Coronary artery (tissue), 2 donors: ENCODE data around the gene GPD1L.

Experiments used
- DNase-seq: peaks from one replicate; pipeline ENCODE4 v3.0.0-alpha.2; 2017; ENCODE audit warnings: low spot score
- H3K27ac ChIP-seq, 2 donors: fragments of 200-600 bp; sonication (generic); one replicate each; pipeline ENCODE4 v1.5.1; 2016 to 2019
- H3K4me3 ChIP-seq: fragments of 200-600 bp; sonication (generic); 2 replicates; pipeline ENCODE4 v1.5.1; 2016; ENCODE audit warnings: mild to moderate bottlenecking, moderate library complexity
- TF ChIP-seq, protein P1 (sequence below): fragments of 200-600 bp; sonication (generic); IDR thresholded peaks from one replicate; pipeline ENCODE4 v1.5.1; 2019; ENCODE audit warnings: antibody characterized with exemption

The GPD1L gene

GRCh38 chr3:32125012-32125411 lies 18.6 kb downstream of the GPD1L start:
- no peak overlapping the region for H3K27ac ChIP-seq
- TF ChIP-seq, protein P1, sequence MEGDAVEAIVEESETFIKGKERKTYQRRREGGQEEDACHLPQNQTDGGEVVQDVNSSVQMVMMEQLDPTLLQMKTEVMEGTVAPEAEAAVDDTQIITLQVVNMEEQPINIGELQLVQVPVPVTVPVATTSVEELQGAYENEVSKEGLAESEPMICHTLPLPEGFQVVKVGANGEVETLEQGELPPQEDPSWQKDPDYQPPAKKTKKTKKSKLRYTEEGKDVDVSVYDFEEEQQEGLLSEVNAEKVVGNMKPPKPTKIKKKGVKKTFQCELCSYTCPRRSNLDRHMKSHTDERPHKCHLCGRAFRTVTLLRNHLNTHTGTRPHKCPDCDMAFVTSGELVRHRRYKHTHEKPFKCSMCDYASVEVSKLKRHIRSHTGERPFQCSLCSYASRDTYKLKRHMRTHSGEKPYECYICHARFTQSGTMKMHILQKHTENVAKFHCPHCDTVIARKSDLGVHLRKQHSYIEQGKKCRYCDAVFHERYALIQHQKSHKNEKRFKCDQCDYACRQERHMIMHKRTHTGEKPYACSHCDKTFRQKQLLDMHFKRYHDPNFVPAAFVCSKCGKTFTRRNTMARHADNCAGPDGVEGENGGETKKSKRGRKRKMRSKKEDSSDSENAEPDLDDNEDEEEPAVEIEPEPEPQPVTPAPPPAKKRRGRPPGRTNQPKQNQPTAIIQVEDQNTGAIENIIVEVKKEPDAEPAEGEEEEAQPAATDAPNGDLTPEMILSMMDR = no peak
- no peak for DNase-seq
- no peak overlapping the region for H3K4me3 ChIP-seq

DNA sequence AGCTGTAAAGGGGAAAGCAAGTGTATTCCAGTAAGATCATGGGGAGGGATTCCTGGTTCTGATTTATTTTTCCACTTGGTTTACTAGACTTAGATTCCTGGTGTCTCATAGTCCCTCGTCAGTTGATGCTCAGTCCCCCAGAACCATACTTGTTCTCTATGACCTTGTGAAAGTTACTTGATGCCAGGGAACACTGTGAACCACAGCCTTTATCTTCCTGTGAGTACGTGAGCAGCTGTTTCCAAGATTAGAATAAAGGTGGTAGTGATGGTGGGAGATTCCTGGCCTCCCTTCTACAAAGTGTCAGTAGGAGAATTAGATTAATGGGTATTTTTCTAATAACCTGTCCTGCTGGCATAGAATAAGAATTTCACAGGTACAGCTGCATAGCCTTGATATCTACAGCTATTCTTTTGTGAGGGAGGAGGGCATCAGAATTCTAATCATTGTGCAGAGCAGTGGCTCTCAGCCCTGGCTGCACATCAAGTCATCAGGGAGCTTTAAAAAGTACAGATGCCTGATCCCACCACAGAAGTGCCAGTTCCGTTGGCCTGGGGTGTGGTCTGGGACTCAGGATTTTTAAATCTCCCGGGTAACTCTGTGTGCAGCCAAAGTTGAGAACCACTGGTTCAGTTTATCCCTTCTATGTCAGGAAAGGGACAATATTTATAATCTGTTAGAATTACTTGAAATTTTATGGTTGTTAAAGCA lies 20.0 kb downstream of the GPD1L start:
- no peak for DNase-seq
- no peak overlapping the region for H3K4me3 ChIP-seq
- TF ChIP-seq, protein P1 = no peak
- H3K27ac ChIP-seq = no peak overlapping the region

- DNase-seq = no peak
- H3K4me3 ChIP-seq = no peak overlapping the region
- TF ChIP-seq, protein P1 = no peak
- no peak overlapping the region for H3K27ac ChIP-seq
Measured at GRCh38 chr3:32127219-32127826, 20.9 kb downstream of the GPD1L start.

GRCh38 chr3:32128936-32129335 lies 22.5 kb downstream of the GPD1L start:
- no peak for DNase-seq
- Histone ChIP-seq H3K4me3 (no peak overlapping the region), H3K27ac (no peak overlapping the region)
- TF ChIP-seq, protein P1 = no peak

DNA sequence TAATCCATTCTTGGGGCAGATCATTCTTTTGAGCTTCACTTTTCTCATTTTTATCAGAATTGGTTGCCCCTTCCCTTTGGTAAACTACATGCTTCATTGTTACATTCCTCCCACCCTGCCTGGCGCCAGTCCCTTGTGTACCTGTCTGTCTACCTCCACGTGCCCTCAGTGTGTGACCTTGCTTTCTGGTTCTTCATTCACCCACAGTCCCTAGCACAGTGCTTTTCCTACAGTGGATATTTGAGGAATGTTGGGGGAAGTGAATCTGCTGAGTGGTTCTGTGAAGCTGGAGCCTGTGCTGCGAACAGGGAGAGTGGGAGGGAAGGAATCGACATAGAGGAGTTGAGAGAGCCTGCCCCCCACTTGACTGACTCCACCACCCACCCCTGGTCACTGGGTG lies 23.4 kb downstream of the GPD1L start:
- no peak overlapping the region for H3K27ac ChIP-seq
- TF ChIP-seq, protein P1 = no peak
- DNase-seq = no peak
- H3K4me3 ChIP-seq = no peak overlapping the region

GRCh38 chr3:32132121-32132520 lies 25.7 kb downstream of the GPD1L start:
- DNase-seq = no peak
- Histone ChIP-seq H3K4me3 (no peak overlapping the region), H3K27ac (no peak overlapping the region)
- TF ChIP-seq, protein P1 = no peak

DNA sequence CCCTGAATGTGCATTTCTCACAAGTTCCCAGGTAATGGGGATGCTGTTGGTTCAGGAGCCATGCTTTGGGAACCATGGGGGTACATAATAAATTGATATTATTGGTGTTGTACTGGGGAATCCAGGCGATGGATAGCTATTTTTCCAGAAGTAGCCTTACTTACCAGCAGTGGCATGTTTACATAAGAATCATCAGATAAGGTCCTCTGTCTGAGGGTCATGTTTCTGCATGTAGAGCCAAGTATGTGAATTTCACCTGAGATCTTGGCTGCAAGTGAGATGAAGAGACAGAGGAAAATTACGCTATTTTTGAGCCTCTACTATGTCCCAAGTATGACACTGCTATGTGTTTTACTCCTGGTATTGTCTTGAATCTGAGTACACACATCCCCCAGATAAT lies 26.3 kb downstream of the GPD1L start:
- TF ChIP-seq, protein P1 = no peak
- H3K4me3 ChIP-seq = no peak overlapping the region
- no peak overlapping the region for H3K27ac ChIP-seq
- no peak for DNase-seq
